HG02852 (cell line): Measurements from ENCODE around the gene ZNF385C.

Experiments
- ATAC-seq: cut with Tn5 transposase; IDR thresholded peaks from one replicate; pipeline ENCODE4 v1.9.1; 2021; ENCODE audit warnings: mild to moderate bottlenecking, moderate library complexity; ENCODE audit not compliant: unreplicated experiment

ZNF385C gene

DNA sequence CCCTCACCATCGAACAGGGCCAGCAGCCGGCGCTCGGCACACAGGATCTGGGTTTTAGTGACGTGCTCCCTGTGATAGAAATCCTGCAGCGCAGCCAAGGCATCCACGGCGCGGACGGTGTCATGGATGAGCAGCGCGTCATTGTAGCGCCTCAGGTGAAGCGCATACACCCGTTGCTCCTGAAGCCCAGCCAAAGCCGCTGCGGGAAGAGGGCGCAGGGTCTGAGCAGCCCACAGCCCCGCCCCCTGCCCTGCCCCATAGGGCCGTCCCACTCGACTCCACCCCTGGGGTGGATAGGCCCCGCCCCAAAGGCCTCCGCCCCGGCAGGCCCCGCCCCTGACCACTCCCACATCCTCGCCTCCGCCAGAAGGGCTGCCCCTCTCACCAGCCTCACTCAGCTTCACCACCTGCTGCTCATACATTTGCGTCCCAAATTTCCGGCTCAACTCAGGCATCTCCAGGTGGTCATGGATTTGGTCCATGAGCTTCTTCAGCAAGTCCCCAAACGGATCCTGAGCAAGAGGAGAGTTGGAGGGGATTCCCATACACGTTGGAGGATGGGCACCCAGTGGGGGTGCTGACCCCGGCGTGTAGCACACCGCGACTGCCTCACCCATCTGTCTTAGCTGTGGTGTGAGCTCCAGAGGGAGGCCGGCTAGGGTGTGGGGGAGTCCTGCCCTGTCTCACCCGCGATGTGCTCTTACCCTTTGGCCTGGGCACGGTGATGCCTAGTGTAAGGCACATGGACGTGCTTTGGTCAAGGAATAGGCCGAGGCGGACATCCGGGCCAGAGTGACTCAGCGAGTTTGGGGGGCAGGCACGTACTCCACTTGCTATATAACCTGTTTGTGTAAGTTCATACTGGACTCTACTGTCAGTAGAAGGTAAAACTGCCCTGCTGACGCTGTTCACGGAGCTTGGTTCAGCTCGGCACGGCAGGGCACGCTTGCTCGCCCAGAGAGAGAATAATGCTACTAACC is 9.6 kb upstream of the ZNF385C start:
- peak; percentile 69 for ATAC-seq

DNA sequence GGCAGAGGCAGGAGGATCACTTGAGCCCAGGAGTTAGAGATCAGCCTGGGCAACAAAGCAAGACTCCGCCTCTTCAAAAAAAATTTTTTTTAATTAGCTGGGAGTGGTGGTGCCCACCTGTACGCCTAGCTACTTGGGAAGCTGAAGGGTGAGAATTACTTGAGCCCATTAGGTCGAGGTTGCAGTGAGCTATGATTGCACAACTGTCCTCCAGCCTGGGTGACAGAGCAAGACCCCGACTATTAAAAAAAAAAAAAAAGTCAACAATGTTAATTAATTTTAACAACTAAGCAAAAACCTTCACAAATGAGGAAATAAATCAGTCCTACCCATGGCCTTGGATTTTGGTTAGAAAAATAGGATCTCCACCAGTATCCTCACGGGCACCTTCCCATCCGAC is 8.9 kb upstream of the ZNF385C start:
- no peak for ATAC-seq

DNA sequence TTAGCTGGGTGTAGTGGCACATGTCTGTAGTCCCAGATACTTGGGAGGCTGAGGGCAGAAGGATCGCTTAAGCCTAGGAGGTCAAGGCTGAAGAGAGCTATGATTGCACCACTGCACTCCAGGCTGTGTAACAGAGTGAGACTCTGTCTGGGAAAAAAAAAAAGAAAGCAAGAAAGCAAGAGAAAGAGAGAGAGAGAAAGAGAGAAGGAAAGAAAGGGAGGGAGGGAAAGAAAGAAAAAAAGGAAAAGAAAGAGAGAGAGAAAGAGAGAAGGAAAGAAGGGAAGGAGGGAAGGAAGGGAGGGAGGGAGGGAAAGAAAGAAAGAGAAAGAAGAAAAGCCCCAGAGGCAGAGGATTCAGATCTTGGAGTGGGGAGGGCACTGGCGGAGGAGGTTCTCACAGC is 7.7 kb upstream of the ZNF385C start:
- no peak for ATAC-seq

DNA sequence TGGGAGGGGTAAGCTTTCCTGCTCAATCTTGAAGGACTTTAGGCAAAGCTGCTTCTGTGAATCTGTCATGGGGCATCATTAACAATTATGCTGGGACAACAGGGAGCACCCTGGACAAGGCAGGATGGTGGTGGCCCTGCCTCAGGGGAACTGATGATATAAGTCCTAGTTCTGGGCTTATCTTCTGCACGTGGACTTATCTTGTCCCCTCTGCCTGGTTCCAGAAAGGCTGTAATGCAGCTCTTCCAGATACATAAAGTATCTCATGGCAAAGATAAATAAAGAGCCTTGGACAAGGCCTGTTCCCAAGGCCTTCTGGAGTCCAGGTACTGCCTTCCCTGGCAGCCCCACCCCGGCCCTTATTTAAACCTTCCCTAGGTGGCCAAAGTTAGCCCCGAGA is 6.0 kb upstream of the ZNF385C start:
- no peak for ATAC-seq

DNA sequence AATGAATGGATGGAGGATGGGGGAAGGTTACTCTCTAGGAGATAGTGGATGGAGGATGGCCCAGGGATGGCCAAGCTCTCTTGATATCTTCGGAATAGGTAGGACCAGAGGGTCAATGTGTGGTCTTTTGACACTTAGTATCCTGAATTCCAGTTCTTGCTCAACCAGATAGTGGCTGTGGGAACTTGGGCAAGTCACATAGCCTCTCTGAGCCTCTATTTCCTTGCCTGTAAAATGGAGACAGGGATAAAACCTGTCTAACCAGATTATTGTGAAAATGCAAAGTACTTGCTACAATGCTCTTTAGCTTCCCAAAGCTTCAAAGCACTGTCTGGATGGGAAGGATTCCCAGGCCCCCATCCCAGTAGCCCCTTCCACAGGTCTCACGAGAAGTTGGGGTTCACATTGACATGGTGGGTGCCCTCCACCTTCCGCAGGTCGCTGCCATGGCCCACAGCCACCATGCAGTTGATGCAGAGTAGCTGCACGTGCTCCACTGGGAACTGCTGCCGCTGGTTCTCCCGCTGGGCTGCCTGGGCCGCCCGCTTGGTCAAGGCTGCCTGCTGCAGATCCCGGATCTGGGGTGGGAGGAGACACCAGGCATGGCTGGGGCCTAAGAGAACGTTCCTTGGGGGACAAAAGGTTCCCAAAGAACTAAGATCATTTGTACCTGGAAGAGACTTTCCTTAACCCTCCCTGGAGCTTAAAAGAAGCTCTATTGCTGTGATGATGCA is 5.1 kb upstream of the ZNF385C start:
- no peak for ATAC-seq

DNA sequence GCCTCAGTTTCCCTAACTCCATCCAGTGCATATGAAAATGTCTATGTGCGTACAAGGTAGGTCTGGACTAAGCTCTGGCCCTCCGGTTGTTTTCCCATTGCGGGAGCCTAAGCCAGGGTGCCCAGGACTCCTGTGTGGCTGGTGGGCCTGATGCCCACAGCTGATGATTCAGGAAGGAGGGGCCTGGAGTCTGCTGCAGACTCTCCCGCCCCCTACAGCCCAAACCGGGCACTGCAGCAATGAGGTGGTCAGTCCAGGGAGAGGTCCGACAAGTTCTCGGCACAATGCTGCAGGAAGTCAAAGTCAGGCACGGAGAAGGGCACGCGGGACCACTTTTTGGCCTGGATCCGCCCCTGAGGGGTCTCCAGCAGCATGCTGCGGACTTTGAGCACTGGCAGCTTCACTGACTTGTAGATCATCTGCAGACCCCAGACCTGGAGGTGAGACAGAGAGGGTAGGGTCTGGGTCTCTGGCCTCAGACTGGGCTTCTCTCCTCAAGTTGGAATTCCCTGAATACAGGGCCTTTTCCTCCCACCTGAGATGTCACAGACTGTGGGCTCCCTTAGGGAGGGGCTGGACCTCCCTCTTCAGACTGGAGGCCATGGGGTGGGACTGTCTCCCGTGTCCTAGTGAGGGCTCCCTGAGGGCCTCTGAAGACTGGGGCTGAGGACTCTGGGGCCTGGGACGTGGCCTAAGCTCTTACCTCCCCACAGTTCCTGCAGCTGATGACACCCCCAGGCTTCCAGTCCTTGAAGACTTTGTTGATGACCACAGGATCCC is 3.4 kb upstream of the ZNF385C start:
- ATAC-seq = no peak

DNA sequence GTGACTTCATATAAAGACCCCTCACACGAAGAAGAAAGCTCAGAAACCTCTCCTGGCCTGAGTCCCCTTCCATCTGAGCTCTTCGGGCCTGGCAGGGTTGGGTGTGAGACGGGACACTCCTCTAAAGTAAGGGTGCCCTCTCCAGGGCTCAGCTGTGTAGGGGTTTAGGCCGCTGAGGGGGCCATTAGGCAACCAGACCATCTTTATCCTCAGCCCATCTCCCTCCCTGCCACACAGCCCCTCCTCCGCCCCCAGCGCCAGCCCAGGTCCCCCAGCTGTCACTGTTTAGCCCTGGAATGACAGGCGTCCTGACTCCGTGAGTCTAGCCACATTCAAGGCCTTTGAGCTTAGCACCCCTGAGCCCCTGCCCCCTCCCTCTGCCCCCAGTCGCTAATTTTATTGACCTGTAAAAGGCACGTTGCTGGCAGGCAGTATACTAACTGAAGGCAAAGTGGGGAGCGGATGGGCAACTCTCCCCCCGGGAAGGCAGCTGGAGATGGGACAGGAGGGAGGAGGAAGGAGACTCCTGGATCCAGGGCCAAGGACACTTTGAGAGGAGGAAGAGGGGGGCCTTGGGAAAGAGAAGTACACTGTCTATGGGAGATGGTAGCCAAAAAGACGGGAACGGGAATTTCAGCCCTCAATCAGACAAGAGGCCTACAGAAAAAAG is 592 bp upstream of the ZNF385C start:
- no peak for ATAC-seq

DNA sequence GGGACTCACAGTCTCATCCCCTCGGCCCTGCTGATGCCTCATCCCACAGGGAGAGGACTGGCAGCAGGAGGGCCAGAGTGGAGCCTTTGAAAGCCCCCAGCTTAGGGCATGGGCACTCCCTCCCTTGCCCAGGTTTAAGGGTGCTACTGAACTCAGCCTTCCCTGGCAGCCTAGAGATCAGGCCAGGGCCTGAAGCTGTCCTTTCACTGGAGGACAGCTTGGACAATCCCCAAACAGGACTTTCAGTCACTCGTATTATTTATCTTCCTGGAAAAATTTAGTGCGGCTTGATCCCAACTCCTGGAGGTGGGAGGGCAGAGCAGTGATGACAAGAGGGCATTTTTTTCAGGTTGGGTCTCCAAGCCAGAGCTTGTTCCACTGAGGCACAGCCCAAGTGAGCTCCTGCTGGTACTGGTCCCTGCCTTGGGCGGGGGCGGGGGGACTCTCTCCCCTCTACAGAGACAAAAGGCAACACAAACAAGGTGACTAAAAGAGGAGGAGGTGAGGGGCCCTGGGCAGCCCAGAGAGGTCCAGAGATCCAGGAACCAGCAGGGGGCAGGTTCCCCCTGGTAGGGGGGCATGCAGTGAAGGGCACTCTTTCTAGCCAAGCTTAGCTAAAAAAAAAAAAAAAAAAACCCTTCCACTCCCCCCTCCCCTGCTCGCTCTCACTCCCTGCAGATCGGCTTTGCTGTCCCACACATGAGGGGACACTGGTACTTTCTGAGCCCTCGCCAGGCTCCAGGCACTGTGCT is 1.7 kb downstream of the ZNF385C start:
- no peak for ATAC-seq

DNA sequence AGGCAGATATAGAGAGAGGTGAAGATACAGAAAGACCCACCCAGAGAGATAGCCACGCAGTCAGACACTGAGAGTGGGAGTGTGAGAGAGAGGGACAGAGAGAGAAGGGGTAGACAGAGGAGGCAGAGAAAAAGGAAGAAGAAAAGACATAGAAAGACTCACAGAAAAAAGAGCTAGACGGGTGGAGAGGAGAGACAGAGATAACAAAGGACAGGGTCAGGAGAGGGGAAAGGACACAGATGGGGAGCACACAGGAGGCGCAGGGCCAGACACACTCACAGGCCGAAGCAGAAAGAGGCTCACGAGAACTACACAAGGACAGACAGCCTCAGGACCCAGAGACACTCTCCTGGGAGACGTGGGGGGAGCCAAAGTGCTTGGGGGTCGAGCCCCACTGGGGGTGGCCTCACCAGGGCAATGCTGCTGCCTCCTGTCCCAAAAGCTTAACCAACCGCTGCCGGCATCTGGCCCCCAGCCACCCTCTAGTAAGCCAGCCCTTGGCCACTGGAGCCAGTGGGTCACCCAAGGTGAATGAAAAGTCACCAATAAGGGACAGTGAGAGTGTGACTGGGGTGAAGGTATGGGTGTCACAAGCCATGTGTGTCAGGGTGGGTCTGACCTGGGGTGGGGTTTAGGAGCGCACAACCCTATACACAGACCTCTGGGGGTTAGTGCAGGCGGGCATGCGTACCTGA is 3.8 kb downstream of the ZNF385C start:
- no peak for ATAC-seq

DNA sequence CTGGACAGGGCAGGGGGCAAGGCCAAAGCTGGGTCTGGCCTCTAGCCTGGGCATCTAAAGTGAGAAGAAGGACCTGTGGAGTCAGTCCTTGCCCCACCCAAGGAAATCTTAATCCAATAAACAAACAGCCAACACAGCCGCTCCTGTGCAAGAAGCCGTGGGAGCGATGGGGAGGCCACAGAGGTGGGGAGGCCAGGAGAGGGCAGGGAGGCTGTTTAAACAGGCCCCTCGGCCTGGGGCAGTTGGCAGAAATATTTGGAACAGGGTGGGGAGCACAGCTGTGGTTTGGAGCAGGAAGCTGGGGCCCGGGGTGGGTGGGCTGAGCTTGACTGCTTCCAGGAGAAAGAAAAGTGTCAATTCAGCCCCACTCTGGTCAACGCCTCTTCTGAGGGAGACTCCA is 5.3 kb downstream of the ZNF385C start:
- ATAC-seq = no peak

DNA sequence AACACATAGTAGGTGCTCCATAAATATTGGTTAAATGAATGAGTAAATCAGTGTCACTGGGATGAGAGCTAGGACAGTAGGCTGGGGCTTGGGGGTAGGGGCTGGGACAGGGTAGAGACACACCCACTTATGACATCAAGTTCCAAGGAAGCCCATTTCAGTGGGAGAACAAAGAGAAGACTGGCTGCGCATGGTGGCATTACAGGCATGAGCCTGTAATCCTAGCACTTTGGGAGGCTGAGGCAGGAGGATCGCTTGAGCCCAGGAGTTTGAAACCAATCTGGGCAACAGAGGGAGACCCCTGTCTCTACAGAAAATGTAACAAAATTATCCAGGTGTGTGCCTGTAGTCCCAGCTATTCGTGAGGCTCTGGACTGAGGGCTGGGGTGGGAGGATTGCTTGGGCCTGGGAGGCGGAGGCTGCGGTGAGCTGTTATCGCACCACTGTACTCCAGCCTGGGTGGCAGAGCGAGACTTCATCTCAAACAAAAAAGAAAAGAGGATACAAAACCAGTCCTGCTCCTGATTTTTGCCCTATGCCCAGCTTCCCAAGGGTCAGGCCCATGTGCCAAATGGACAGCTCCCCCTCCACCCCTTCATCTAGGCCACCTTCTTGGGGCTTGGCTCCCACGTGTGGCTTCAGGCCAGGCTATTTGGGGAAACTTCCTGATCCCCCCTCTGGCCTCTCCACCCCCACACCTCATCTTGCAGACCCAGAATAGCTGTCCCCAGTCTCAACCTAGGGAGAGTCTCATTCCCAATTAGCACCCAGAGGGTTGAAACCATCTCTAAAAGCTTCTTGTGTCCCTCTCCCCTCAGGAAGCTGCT is 7.1 kb downstream of the ZNF385C start:
- no peak for ATAC-seq

DNA sequence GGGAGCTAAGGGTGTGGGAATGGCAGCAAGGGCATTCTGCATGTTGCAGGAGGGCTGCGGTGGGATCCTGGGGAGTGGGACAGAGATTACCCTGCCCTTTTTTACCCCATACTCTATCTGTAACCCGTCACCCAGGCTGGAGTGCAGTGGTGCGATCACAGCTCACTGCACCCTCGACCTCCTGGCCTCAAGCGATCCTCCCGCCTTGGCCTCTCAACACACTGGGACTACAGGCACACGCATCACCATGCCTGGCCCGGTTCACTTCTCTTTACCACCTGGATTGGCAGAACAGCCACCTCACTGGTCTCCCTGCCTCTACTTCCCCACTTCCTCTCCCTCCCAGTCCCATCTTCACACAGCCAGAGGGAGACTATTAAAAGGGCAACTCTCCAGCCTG is 9.5 kb downstream of the ZNF385C start:
- no peak for ATAC-seq

DNA sequence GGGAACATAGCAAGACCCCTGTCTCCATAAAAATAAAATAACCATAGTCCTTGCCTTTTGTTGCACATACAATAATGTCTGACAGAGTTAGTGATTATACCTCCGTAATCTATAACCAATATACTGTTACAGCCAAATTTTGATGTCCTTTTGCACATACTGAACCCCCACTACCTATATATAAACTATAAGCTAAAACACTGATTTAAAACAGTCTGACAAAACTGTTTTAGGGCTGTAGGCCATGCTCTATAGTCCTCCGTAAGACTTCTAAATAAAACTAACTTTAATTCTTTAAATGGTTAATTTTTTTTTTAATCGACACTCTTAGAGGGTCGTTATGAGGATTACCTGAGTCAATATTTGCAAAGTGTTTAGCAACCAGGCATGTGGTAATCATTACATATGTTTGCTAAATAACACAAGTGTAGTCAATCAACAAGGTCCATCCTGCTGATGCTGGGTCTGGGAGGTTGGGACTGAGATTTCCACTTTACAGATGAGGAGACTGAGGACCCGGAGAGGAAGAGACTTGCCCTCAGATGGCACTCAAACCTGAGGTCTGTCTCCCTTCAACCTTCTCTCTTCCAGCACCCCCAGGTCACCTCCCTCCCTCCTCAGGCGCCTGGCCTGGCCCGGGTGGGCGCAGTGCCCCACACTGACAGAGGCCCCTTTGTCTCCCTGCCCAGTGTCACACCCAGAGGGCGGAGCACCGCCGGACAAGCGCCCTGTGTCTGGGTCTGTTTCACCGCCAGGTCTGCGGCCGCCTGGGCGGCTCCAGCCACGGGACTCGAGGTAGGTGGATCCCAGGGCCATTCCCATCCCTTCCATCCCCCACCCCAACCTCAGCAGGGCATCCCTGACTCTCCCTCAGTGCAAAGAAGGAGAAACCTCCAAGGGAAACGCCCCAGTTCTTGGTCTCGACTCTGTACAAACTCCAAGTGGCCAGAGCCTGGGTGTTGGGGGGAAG is 10.3 kb downstream of the ZNF385C start:
- no peak for ATAC-seq

DNA sequence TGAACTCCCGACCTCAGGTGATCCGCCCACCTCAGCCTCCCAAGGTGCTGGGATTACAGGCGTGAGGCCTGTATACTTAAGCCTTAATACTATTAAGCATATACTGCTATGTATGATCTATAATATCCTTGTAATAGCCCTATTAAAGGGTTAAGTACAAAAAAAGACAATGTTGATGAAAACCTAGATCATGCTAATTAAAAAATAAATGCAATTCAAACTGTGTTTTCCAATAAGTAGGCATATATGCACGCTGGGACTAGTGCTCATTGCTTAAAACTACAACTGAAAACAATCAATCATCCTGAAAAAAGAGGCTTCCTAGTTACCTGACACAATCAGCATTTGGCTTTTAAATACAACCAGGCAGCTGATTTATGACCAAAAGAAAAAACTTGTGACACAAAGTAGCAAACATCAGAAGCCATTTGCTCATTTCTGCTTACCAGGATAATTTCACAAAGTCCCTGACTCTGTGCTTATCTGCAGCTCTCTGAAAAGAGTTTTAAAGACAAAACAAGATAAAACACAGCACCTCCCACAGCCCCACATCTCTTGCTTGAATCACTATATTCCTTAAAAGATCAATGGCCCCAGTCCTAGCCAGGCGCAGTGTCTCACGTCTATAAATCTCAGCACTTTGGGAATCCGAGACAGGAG is 11.1 kb downstream of the ZNF385C start:
- no peak for ATAC-seq

DNA sequence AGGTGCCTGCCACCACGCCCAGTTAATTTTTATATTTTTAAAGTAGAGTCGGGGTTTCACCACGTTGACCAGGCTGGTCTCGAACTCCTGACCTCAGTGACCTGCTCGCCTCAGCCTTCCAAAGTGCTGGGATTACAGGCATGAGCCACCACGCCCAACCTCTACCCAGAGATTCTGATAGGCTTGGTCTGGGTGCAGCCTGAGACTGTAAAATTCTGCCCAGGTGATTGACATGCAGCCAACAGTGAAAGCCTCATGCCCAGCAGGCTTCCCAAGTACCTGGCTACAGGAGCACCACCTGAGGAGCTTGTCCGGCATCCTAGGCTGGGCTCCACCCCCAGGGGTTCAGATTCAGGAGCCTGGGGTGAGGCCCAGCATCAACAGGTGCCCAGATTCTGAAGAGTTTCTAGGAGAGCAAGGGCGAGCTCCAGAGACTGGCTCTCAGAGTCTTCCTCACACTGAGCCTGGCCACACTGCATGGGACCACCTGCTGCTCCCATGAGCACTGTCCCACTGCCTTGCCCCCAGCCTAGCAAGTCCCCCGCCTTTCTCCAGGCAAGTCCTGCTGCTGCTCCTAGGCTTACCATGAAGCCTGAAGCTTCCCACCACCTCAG is 16.6 kb downstream of the ZNF385C start:
- ATAC-seq = no peak

DNA sequence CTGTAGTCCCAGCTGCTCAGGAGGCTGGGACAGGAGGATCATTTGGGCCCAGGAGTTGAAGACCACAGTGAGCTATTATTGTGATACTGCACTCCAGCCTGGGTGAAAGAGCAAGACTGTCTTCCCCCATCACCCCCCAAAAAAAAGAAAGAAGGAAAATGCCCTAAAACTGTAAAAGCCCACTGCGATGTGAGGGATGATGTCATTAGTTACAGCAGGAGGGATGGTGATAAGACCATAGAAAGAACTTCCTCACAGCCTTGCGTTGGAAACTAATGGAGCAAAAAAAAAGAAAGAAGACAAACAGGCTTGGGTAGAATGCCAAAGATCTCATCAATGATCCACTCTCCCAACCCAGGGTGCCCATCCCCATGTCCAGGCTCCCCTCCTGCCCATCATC is 18.7 kb downstream of the ZNF385C start:
- no peak for ATAC-seq
